Endothelial cell of umbilical vein (primary cell): ENCODE measurements around the gene CMIP. TPM values are rescaled to one million over a fixed set of nuclear protein-coding genes. Genes with fewer than 3 reads are reported as not detected.

ENCODE experiments used
- BruUV-seq: library from RNA; stranded (reverse); fragments of 400-500 nt; replicated peaks from 2 replicates; lab custom pipeline; 2021; lab: Mats Ljungman, UMichigan
- CTCF ChIA-PET: fragments of 300-600, 350-600 bp; sonication (Branson Sonifier 250); formaldehyde crosslinking; loops from one replicate; lab custom pipeline; 2021; ENCODE audit warnings: antibody characterized with exemption, inconsistent platforms; lab: Charles Lee
- POLR2A ChIA-PET: fragments of 300-600, 350-600 bp; sonication (Branson Sonifier 250); formaldehyde crosslinking; loops from one replicate; lab custom pipeline; 2021; ENCODE audit warnings: antibody characterized with exemption, inconsistent platforms; lab: Charles Lee
- DNase-seq: peaks from one replicate; pipeline ENCODE4 v3.0.0-alpha.2; 2011; ENCODE audit warnings: low read depth, low spot score
- FAIRE-seq: peaks from 2 replicates; lab custom pipeline; 2011; peaks lifted over from hg19 to GRCh38; lab: Jason Lieb, UNC
- H2AFZ ChIP-seq: 2 replicates; pipeline ENCODE4 v1.6.0; 2012; ENCODE audit warnings: low read depth, low read length, control low read depth, inconsistent platforms
- H3K27ac ChIP-seq: 2 replicates; pipeline ENCODE4 v1.5.1; 2011; ENCODE audit warnings: low read depth, mild to moderate bottlenecking, control low read depth, low read length, moderate library complexity; ENCODE audit not compliant: insufficient read depth
- H3K27me3 ChIP-seq, 2 experiments: 2 replicates each; pipeline versions ENCODE4 v1.6.0 to v1.6.1; 2011; ENCODE audit warnings: low read length in 2 of 2, mixed read lengths in 1 of 2; ENCODE audit not compliant: control insufficient read depth in 2 of 2, insufficient read depth in 2 of 2
- H3K36me3 ChIP-seq, 2 experiments: 2 replicates in 1 of 2; 3 replicates in 1 of 2; pipeline ENCODE4 v1.5.1; 2011; ENCODE audit warnings: low read length in 2 of 2, mild to moderate bottlenecking in 1 of 2, moderate library complexity in 1 of 2; ENCODE audit not compliant: control insufficient read depth in 2 of 2, insufficient read depth in 2 of 2; ENCODE audit errors: extremely low read depth in 1 of 2
- H3K4me1 ChIP-seq: 3 replicates; pipeline ENCODE4 v1.5.1; 2011; ENCODE audit warnings: mild to moderate bottlenecking, low read length; ENCODE audit not compliant: control insufficient read depth, insufficient read depth; ENCODE audit errors: extremely low read depth
- H3K4me2 ChIP-seq: 2 replicates; pipeline ENCODE4 v1.6.1; 2011; ENCODE audit warnings: low read length, control low read depth, mixed read lengths; ENCODE audit not compliant: insufficient read depth
- H3K4me3 ChIP-seq, 3 experiments: fragments of 200-600 bp in 1 of 3; sonication (generic), shearing (Covaris generic) in 1 of 3; replicated peaks in 1 of 3; 2 replicates each; pipeline ENCODE4 v1.5.1; 2011 to 2016; ENCODE audit warnings: control low read depth in 3 of 3, low read length in 3 of 3, mild to moderate bottlenecking in 2 of 3, inconsistent platforms in 1 of 3, low read depth in 1 of 3, moderate library complexity in 1 of 3; ENCODE audit not compliant: insufficient read depth in 1 of 3
- H3K79me2 ChIP-seq: 2 replicates; pipeline ENCODE4 v1.6.0; 2012; ENCODE audit warnings: low read length, inconsistent platforms; ENCODE audit not compliant: control insufficient read depth, insufficient read depth
- H3K9ac ChIP-seq: replicated peaks from 2 replicates; pipeline ENCODE3; 2011; ENCODE audit warnings: low read length, control low read depth; ENCODE audit not compliant: insufficient read depth; ENCODE audit errors: extremely low read depth
- H3K9me1 ChIP-seq: replicated peaks from 3 replicates; pipeline ENCODE4 v1.6.0; 2011; ENCODE audit warnings: mild to moderate bottlenecking, low read length; ENCODE audit not compliant: control insufficient read depth, insufficient read depth; ENCODE audit errors: extremely low read depth
- H3K9me3 ChIP-seq: replicated peaks from 2 replicates; pipeline ENCODE4 v1.5.1; 2012; ENCODE audit warnings: low read length, inconsistent platforms; ENCODE audit not compliant: control insufficient read depth, insufficient read depth
- H4K20me1 ChIP-seq: replicated peaks from 2 replicates; pipeline ENCODE3; 2011; ENCODE audit warnings: mild to moderate bottlenecking, low read length; ENCODE audit not compliant: control insufficient read depth, insufficient read depth; ENCODE audit errors: extremely low read depth
- GATA2 ChIP-seq: IDR thresholded peaks from 2 replicates; pipeline ENCODE4 v1.7.0; 2011; ENCODE audit warnings: low read depth, mild to moderate bottlenecking, moderate library complexity, mixed read lengths, low read length; ENCODE audit not compliant: insufficient read length, insufficient read depth
- dilution Hi-C: fragments of 300-500 bp; cut with MboI; formaldehyde crosslinking; loops from one replicate; pipeline ENCODE4 v1.15.0; 2019; ENCODE audit warnings: low sequenced_read_pairs; ENCODE audit not compliant: extremely low pct_ligation_motif_present
- intact Hi-C: fragments of 100-400 bp; cut with micrococcal nuclease; formaldehyde crosslinking; loops from one replicate; pipeline ENCODE4 v1.10.0; 2022
- polyA plus RNA-seq, 4 experiments: library from polyadenylated mRNA; depleted of rRNA in 3 of 4; stranded (reverse) in 3 of 4; unstranded in 1 of 4; fragments of >200 nt; gene quantifications; 2 replicates each; pipeline versions ENCODE4 v1.2.1 to v1.2.3, GENCODE V29; 2011 to 2012; ENCODE audit warnings: missing spikeins in 1 of 4
- total RNA-seq: library from RNA; stranded (reverse); gene quantifications from 2 replicates; pipeline ENCODE4 v1.2.3, GENCODE V29; 2021
- TF ChIP-seq, protein P1 (sequence below), 2 donors: IDR thresholded peaks; 1 replicate in 1 of 2; 2 replicates in 1 of 2; pipeline ENCODE4 v1.5.1; 2011; ENCODE audit warnings: low read length in 2 of 2, mild to moderate bottlenecking in 2 of 2, moderate library complexity in 2 of 2, control low read depth in 1 of 2, inconsistent platforms in 1 of 2, low read depth in 1 of 2; ENCODE audit not compliant: insufficient read depth in 1 of 2; ENCODE audit errors: extremely low read depth in 1 of 2

Gene CMIP
- total and polyA plus RNA-seq, 2 donors (not counting 3 experiments of a cell fraction or from before 2014, with no cell fraction given): 29.0 to 101 TPM

DNA sequence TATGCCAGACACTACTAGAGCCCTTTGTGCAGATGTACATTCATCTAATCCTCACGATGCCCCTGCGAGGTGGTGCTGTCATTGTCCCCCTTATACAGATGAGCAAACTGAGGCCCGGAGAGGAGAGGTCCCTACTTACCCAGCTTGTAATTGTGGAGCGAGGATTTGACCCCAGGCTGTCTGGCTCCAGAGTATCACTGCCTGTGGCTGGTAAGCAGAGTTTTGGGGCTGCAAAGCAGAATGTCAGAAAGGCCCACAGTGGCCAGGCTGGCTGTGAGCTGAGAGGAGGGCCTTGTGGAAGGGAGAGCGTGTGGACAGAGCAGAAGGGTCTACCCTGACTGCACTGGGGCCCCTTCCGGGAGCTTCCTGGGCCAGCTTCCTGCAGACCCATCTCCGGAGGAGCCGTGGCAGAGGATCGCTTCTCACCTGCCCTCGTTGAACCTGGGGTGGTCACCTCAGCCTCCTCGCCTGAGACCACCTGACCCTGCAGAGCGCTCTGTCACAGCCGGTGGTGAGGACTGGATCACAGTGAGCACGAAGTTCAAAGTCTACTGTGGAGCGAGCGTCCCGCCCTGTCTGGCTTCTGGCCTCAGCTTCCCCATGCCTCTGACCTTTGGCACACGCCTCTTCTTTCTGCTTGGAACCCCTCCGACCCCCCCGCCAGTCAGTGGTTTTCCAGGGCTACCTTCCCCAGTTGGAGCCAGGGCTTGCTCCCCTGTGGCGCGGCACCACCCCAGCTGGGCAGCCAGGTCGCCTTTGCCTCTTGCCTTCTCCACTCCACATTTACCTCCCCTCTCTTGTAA is 12.1 kb downstream of the CMIP start:
- Histone ChIP-seq H3K27ac (no peak overlapping the region), H3K27me3 (no peaks in the 10 kb centered on the region), H3K9me1 (no peaks in the 10 kb centered on the region), H2AFZ (no peak overlapping the region), H3K4me3 (no peak overlapping the region), H4K20me1 (peaks cover 3% of the 10 kb centered on the region), H3K79me2 (peaks cover 90% of the 10 kb centered on the region), H3K9me3 (no peaks in the 10 kb centered on the region), H3K4me1 (peaks cover 17% of the 10 kb centered on the region), H3K9ac (no peak overlapping the region), H3K36me3 (peaks cover 0 to 9% of the 10 kb centered on the region in 2 experiments), H3K4me2 (no peak overlapping the region)
- DNase-seq (no peak), FAIRE-seq (no peak)
- TF ChIP-seq, protein P1, sequence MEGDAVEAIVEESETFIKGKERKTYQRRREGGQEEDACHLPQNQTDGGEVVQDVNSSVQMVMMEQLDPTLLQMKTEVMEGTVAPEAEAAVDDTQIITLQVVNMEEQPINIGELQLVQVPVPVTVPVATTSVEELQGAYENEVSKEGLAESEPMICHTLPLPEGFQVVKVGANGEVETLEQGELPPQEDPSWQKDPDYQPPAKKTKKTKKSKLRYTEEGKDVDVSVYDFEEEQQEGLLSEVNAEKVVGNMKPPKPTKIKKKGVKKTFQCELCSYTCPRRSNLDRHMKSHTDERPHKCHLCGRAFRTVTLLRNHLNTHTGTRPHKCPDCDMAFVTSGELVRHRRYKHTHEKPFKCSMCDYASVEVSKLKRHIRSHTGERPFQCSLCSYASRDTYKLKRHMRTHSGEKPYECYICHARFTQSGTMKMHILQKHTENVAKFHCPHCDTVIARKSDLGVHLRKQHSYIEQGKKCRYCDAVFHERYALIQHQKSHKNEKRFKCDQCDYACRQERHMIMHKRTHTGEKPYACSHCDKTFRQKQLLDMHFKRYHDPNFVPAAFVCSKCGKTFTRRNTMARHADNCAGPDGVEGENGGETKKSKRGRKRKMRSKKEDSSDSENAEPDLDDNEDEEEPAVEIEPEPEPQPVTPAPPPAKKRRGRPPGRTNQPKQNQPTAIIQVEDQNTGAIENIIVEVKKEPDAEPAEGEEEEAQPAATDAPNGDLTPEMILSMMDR (IDR thresholded peaks at IDR 0.05; ENCODE audit: extremely low read depth in 1 of 2, insufficient read depth in 1 of 2, low read depth in 1 of 2, low read length in 2 of 2): no peak
- TF ChIP-seq GATA2: no peak
- ChIA-PET CTCF (interaction anchor here (1.1 kb wide), 1 partner anchor 16 kb away, joined by 3 read pairs; no protein-coding TSS in a partner anchor), POLR2A (no interaction called here)
- no TSS peak for BruUV-seq
- intact Hi-C loops (loop anchor here (1.0 kb wide), 1 partner anchor 9 kb away; no protein-coding TSS in a partner anchor), dilution Hi-C loops (loop anchor here (25.0 kb wide), 1 partner anchor 94 kb away; no protein-coding TSS in a partner anchor)
